Activated T-helper 17 cell treated with anti-CD3 and anti-CD28 coated beads, Interleukin-2, amount 50 U/mL, for 72 hours (primary cell): ENCODE measurements around the gene CEP192. TPM values are rescaled to one million over a fixed set of nuclear protein-coding genes. Genes with fewer than 3 reads are reported as not detected.
A peak's percentile ranks its signal among the peaks of the same experiment; 100 is the strongest.
"Not testable (repeated sequence)": the region's sequence is repeated elsewhere in the genome, so short reads cannot be mapped to it uniquely, and the experiment has no call there.

Experiments used
- ATAC-seq: fragments of 150-1000 bp; cut with Tn5 transposase; replicated peaks from 2 replicates; pipeline ENCODE4 v1.10.0; 2021; ENCODE audit warnings: mild to moderate bottlenecking, moderate library complexity
- H3K27ac Mint-ChIP-seq: one replicate; pipeline ENCODE4 v1.8.0; 2022; ENCODE audit warnings: mixed read lengths
- H3K27me3 Mint-ChIP-seq: one replicate; pipeline ENCODE4 v1.8.0; 2022; ENCODE audit warnings: mixed read lengths
- H3K36me3 Mint-ChIP-seq: one replicate; pipeline ENCODE4 v1.8.0; 2022; ENCODE audit warnings: low read depth, mild to moderate bottlenecking, mixed read lengths
- H3K4me1 Mint-ChIP-seq: one replicate; pipeline ENCODE4 v1.8.0; 2022; ENCODE audit warnings: mixed read lengths
- H3K4me3 Mint-ChIP-seq: one replicate; pipeline ENCODE4 v1.8.0; 2022; ENCODE audit warnings: mild to moderate bottlenecking, mixed read lengths
- H3K9me3 Mint-ChIP-seq: one replicate; pipeline ENCODE4 v1.8.0; 2022; ENCODE audit warnings: mixed read lengths
- total RNA-seq, 2 donors: library from RNA; stranded (reverse); gene quantifications; one replicate each; pipeline ENCODE4 v1.2.3, GENCODE V29; 2022

CEP192 gene
- total RNA-seq, 2 donors from 2014 or later, result 35.3 to 62.0 TPM

- Mint-ChIP-seq H3K27me3 (no peaks in the 10 kb centered on the region), H3K36me3 (peaks cover 68% of the 10 kb centered on the region), H3K27ac (no peak overlapping the region), H3K9me3 (no peaks in the 10 kb centered on the region), H3K4me1 (peaks cover 13% of the 10 kb centered on the region), H3K4me3 (no peak overlapping the region)
- ATAC-seq, result no peak
These were observed 15.7 kb upstream of the CEP192 start for GRCh38 chr18:12975488-12975887.

GRCh38 chr18:12976305-12976704 lies 14.9 kb upstream of the CEP192 start:
- Mint-ChIP-seq H3K4me3 (no peak overlapping the region), H3K9me3 (no peaks in the 10 kb centered on the region), H3K27ac (no peak overlapping the region), H3K36me3 (peaks cover 63% of the 10 kb centered on the region), H3K4me1 (peaks cover 13% of the 10 kb centered on the region), H3K27me3 (no peaks in the 10 kb centered on the region)
- ATAC-seq, result no peak

GRCh38 chr18:12980065-12980464 lies 11.1 kb upstream of the CEP192 start:
- ATAC-seq, result not testable (repeated sequence)

GRCh38 chr18:12989397-12990122 lies 1.6 kb upstream of the CEP192 start:
- no peaks in the 10 kb centered on the region for H3K9me3 Mint-ChIP-seq
- no peak for ATAC-seq
- H3K4me3 Mint-ChIP-seq, result no peak overlapping the region
- H3K27me3 Mint-ChIP-seq, result no peaks in the 10 kb centered on the region
- peaks cover 53% of the 10 kb centered on the region for H3K36me3 Mint-ChIP-seq
- H3K4me1 Mint-ChIP-seq, result peaks cover 25% of the 10 kb centered on the region
- peak overlapping the region; percentile 92 for H3K27ac Mint-ChIP-seq

More at GRCh38 chr18:12980065-12980464, 11.1 kb upstream of the CEP192 start:
- not testable (repeated sequence) for H3K27ac Mint-ChIP-seq, H3K4me3 Mint-ChIP-seq, H3K9me3 Mint-ChIP-seq, H3K4me1 Mint-ChIP-seq, H3K27me3 Mint-ChIP-seq
- peaks cover 62% of the 10 kb centered on the region for H3K36me3 Mint-ChIP-seq

DNA sequence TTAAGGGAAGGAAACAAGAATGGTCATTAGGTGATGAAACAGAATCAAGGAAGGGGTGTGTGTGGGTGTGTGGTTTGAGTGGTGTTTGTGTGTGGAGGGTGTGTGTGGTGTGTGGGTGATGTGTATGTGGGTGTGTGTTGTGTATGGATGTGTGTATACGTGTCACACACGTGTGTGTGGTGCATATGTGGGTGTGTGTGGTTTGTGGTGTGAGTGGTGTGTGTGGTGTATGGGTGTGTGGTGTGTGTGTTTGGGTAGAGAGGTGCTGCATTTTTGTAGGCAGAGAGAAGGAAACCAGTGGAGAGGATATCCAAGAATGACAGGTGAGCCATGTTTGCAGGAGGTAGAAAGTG lies 1.1 kb upstream of the CEP192 start:
- Mint-ChIP-seq H3K4me1 (peaks cover 25% of the 10 kb centered on the region), H3K27ac (peak overlapping the region; percentile 92), H3K9me3 (no peaks in the 10 kb centered on the region), H3K4me3 (no peak overlapping the region), H3K27me3 (no peaks in the 10 kb centered on the region), H3K36me3 (peaks cover 49% of the 10 kb centered on the region)
- ATAC-seq, result no peak

- Mint-ChIP-seq H3K9me3 (no peaks in the 10 kb centered on the region), H3K4me3 (no peak overlapping the region), H3K27me3 (no peaks in the 10 kb centered on the region), H3K36me3 (peaks cover 45% of the 10 kb centered on the region), H3K27ac (peak overlapping the region; percentile 92), H3K4me1 (peaks cover 25% of the 10 kb centered on the region)
- ATAC-seq, result no peak
These were observed 558 bp upstream of the CEP192 start for GRCh38 chr18:12990641-12990966.

DNA sequence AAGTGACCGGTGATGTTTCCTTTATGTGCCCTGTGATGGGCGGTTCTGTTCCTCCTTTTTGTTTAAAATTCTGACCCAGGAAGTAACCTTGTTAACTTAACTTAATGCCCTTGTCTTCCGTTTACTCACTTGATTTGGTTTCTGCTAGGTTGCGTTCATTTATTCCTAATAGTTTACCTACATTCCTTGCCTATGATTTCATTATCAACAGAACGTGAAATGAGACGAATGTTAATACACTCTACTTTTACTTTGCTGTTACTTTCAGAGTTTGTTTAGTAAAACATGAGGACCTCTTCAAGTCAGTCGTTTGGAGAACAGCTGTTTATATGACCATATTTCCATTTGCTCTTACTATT lies 638 bp downstream of the CEP192 start:
- peaks cover 40% of the 10 kb centered on the region for H3K36me3 Mint-ChIP-seq
- peak overlapping the region; percentile 92 for H3K27ac Mint-ChIP-seq
- H3K9me3 Mint-ChIP-seq, result no peaks in the 10 kb centered on the region
- no peak for ATAC-seq
- no peak overlapping the region for H3K4me3 Mint-ChIP-seq
- peaks cover 25% of the 10 kb centered on the region for H3K4me1 Mint-ChIP-seq
- no peaks in the 10 kb centered on the region for H3K27me3 Mint-ChIP-seq

DNA sequence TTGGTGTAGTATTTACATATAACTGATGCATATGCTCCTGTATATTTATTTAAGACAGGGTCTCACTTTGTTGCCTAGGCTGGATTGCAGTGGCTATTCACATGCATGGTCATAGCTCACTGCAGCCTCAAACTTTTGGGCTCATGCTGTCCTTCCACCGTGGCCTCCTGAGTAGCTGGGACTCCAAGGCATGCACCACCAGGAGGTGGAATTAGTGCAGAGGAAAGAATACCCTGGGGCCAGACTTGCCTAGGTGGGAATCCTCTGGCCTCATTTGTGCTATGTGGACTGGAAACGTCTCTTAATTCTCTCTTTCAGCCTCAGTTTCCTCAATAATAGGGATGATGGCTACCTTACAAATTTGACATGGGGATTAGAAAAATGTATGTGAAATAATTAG lies 2.3 kb downstream of the CEP192 start:
- no peak overlapping the region for H3K4me3 Mint-ChIP-seq

DNA sequence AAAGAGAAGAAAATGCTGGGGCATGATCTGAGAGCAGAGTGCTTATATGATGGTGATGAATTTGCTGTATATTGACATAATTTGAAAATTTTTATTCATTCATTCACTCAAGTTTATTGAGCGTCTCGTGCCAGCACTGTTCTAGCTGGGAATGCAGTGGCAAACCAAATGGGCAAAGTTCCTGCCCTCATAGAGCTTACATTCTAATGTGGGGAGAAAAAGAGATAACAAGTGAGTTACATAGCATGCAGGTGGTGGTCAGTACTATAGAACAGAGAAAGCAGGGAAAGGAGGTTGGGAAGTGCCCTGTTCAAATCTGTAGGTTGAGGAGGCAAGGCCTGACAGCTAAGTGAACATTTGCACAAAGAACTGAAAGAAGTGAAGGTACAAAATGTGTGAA lies 4.3 kb downstream of the CEP192 start:
- H3K27me3 Mint-ChIP-seq, result no peaks in the 10 kb centered on the region
- peaks cover 29% of the 10 kb centered on the region for H3K4me1 Mint-ChIP-seq
- H3K36me3 Mint-ChIP-seq, result peaks cover 49% of the 10 kb centered on the region
- H3K4me3 Mint-ChIP-seq, result no peak overlapping the region
- H3K27ac Mint-ChIP-seq, result no peak overlapping the region
- H3K9me3 Mint-ChIP-seq, result no peaks in the 10 kb centered on the region
- no peak for ATAC-seq

More for the DNA sequence above, 2.3 kb downstream of the CEP192 start:
- H3K27ac Mint-ChIP-seq, result peak overlapping the region; percentile 92
- H3K36me3 Mint-ChIP-seq, result peaks cover 38% of the 10 kb centered on the region
- no peak for ATAC-seq
- H3K27me3 Mint-ChIP-seq, result no peaks in the 10 kb centered on the region
- peaks cover 30% of the 10 kb centered on the region for H3K4me1 Mint-ChIP-seq
- H3K9me3 Mint-ChIP-seq, result no peaks in the 10 kb centered on the region

- Mint-ChIP-seq H3K4me3 (no peak overlapping the region), H3K27ac (no peak overlapping the region)
These were observed 4.9 kb downstream of the CEP192 start for GRCh38 chr18:12995952-12996477.

DNA sequence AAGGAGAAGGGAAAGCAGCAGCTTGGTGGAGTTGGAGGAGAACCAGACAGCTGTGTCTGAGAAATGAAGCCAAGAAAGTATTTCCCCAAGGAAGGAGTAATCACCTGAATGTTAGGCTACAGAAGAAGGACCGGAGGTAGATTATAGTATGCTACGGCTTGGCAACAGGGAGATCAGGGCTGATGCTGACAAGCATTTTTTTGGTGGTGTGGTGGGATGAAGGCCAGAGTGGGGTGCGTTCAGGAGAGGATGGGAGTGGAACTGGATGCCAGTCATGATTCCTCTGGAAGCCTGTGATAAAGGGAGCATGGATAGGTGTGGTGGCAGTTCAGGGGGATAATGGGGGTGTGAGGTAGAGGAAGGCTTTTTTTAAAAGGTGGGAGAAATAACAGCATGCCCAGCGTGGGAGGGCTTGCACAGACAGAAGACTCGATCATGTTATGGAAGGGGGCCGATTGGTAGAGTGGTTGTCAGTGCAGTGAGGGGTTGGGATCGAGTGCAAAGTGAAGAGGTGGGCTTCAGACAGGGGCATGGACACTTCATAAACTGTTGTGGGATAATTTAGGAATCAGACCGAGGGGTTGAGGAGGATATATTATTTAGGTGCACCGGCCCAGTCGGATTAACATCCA lies 5.6 kb downstream of the CEP192 start:
- Mint-ChIP-seq H3K27ac (no peak overlapping the region), H3K4me3 (no peak overlapping the region), H3K4me1 (peaks cover 24% of the 10 kb centered on the region), H3K27me3 (no peaks in the 10 kb centered on the region), H3K36me3 (peaks cover 49% of the 10 kb centered on the region), H3K9me3 (no peaks in the 10 kb centered on the region)
- no peak for ATAC-seq

More at GRCh38 chr18:12995952-12996477, 4.9 kb downstream of the CEP192 start:
- no peak for ATAC-seq
- peaks cover 49% of the 10 kb centered on the region for H3K36me3 Mint-ChIP-seq
- no peaks in the 10 kb centered on the region for H3K9me3 Mint-ChIP-seq
- H3K4me1 Mint-ChIP-seq, result peaks cover 26% of the 10 kb centered on the region
- no peaks in the 10 kb centered on the region for H3K27me3 Mint-ChIP-seq

DNA sequence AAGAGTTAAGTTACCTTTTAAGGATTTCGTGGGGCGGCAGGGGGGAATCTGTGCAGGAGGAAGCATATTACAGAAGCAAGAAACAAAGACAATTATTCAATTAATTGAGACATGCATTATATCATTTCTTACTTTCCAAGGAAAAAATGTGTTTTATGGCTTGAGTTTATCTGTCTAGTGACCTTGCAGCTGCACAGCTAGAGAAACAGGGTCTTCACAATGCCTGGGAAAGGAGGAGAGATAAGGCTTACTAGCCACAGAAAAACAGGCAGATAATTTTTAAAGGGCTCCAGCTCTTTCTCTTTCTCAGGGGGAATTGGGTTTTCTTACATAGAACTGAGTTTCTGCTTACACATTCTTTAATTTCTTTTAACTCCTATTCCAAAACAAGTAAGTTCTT lies 6.2 kb downstream of the CEP192 start:
- ATAC-seq, H3K4me3 Mint-ChIP-seq, H3K27ac Mint-ChIP-seq, H3K27me3 Mint-ChIP-seq, H3K9me3 Mint-ChIP-seq: not testable (repeated sequence)
- H3K4me1 Mint-ChIP-seq, result peaks cover 24% of the 10 kb centered on the region
- peaks cover 45% of the 10 kb centered on the region for H3K36me3 Mint-ChIP-seq

DNA sequence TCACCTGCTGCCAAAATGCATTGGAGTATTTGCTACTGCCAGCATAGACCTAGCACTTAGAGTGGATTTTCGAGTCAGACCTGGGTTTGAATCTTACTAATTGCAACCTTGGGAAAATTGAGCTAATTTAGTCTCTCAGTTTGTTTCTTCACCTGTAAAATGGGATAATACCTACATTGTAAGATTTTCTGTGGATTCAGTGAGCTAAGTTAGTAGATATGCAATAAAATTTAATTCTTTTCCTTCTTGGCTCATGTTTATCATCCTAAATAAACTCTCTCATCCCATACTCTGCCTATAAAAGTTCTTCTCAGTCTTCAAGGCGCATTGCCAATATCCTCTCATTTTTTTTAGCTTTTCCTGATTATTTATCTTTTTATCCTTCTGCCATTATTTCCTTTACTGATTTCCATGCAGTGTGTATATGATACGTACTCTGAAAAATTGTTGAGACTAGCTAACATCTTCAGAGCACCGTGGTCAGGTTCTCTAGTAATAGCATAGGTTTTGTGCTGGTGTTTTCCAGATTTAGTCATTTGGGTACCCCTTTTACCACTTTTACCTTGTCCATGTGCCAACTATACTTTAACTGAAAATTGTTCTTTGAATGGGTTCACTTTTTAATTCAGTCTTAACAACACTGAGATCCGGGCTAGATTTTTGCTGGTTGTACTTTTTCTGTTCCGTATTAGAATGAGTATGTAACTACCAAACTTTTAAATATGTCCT lies 7.3 kb downstream of the CEP192 start:
- H3K4me1 Mint-ChIP-seq, result peaks cover 16% of the 10 kb centered on the region
- H3K4me3 Mint-ChIP-seq, result peak overlapping the region; percentile 61
- no peaks in the 10 kb centered on the region for H3K27me3 Mint-ChIP-seq
- peaks cover 37% of the 10 kb centered on the region for H3K36me3 Mint-ChIP-seq
- no peaks in the 10 kb centered on the region for H3K9me3 Mint-ChIP-seq
- peak overlapping the region; percentile 44 for H3K27ac Mint-ChIP-seq
- peak; percentile 76 for ATAC-seq

DNA sequence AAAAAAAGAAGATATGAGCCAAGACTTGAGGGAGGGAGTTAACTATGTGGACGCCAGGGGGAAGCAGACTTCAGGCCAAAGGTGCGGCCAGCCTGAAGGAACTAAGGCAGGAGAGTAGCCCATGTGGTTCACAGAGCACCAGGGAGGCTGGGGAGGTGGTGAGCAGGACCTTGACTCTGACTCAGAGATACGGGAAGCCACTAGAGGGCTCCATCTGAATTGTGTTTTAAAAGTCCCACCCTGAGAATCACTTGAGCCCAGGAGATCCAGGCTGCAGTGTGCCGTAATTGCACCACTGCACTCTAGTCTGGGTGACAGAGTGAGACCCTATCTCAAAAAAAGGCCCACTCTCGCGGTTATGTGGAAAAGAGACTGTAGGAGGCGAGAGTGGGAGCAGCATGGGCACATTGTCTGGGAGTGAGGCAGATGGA lies 12.3 kb downstream of the CEP192 start:
- Mint-ChIP-seq H3K27ac (no peak overlapping the region), H3K9me3 (no peaks in the 10 kb centered on the region), H3K27me3 (no peaks in the 10 kb centered on the region), H3K36me3 (peaks cover 35% of the 10 kb centered on the region), H3K4me1 (peaks cover 16% of the 10 kb centered on the region), H3K4me3 (no peak overlapping the region)
- ATAC-seq, result peak; percentile 48

DNA sequence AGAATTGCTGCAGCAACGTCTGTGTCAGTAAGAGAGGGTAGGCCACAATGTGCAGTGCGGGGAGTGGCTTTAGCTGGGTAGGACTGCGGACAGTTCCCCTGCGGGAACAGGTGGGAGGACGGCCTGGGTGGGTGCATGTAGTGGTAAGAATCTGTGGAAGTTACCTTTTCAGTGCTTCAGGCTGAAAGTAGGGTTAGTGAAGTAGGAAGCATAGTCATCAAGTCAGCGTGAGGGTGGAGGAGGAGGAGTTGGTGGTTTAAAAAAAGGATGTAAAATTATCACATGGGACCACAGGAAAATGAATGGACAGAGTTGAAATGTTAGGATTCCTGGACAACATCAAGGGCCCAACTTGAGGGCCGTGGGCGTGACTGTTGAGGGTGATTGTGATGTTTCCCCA lies 13.2 kb downstream of the CEP192 start:
- H3K9me3 Mint-ChIP-seq, result no peaks in the 10 kb centered on the region
- peaks cover 11% of the 10 kb centered on the region for H3K4me1 Mint-ChIP-seq
- H3K36me3 Mint-ChIP-seq, result peaks cover 26% of the 10 kb centered on the region
- ATAC-seq, result peak; percentile 15
- H3K27me3 Mint-ChIP-seq, result no peaks in the 10 kb centered on the region
- no peak overlapping the region for H3K27ac Mint-ChIP-seq
- H3K4me3 Mint-ChIP-seq, result no peak overlapping the region
